OCI-LY7 (cell line): Measurements from ENCODE around the gene MED20.

Experiments
- CTCF ChIP-seq: fragments of 200-600 bp; sonication (generic); conservative IDR thresholded peaks from 2 replicates; pipeline ENCODE4 v1.5.1; 2014; ENCODE audit warnings: mild to moderate bottlenecking, antibody characterized with exemption, low read length, moderate library complexity, mixed read lengths
- EZH2phosphoT487 ChIP-seq: fragments of 200-600 bp; sonication (generic); IDR thresholded peaks from 2 replicates; pipeline ENCODE4 v1.6.1; 2018; ENCODE audit warnings: low read depth, borderline replicate concordance, mild to moderate bottlenecking, mixed run types, antibody characterized with exemption, low read length, moderate library complexity, mixed read lengths

GRCh38 chr6:41896281-41896680 lies 24.7 kb downstream of the MED20 start:
- TF ChIP-seq EZH2phosphoT487 = no peak
- TF ChIP-seq CTCF = no peak
